DND-41 (cell line): Measurements from ENCODE around the gene ITIH5.

Experiments
- ATAC-seq: fragments of 200-7000 bp; cut with Tn5 transposase; 3 replicates; pipeline ENCODE4 v1.9.1; 2021; ENCODE audit warnings: low read depth; ENCODE audit not compliant: insufficient read depth
- DNase-seq: peaks from one replicate; pipeline ENCODE4 v3.0.0-alpha.2; 2020
- H2AFZ ChIP-seq: 2 replicates; pipeline ENCODE4 v1.6.0; 2012; ENCODE audit warnings: low read depth, low read length
- H3K27ac ChIP-seq: 2 replicates; pipeline ENCODE4 v1.5.1; 2012; ENCODE audit warnings: low read length, inconsistent platforms
- H3K27me3 ChIP-seq: fragments of 200-600 bp; sonication (generic); 2 replicates; pipeline ENCODE4 v1.6.0; 2012; ENCODE audit warnings: low read length, mild to moderate bottlenecking, inconsistent platforms; ENCODE audit not compliant: insufficient read depth, poor library complexity
- H3K36me3 ChIP-seq: 2 replicates; pipeline ENCODE4 v1.5.1; 2012; ENCODE audit warnings: low read length, inconsistent platforms; ENCODE audit not compliant: insufficient read depth
- H3K4me1 ChIP-seq: 2 replicates; pipeline ENCODE4 v1.5.1; 2012; ENCODE audit warnings: mild to moderate bottlenecking, low read length; ENCODE audit not compliant: insufficient read depth
- H3K4me2 ChIP-seq: 2 replicates; pipeline ENCODE4 v1.6.0; 2012; ENCODE audit warnings: mild to moderate bottlenecking, moderate library complexity, low read length, inconsistent platforms; ENCODE audit not compliant: insufficient read depth
- H3K4me3 ChIP-seq, 2 experiments: fragments of 200-600 bp in 1 of 2; shearing (Covaris generic) in 1 of 2; 2 replicates each; pipeline ENCODE4 v1.5.1; 2012 to 2016; ENCODE audit warnings: inconsistent platforms in 2 of 2, low read length in 2 of 2, mild to moderate bottlenecking in 2 of 2, low read depth in 1 of 2, moderate library complexity in 1 of 2
- H3K79me2 ChIP-seq: 2 replicates; pipeline ENCODE4 v1.6.0; 2012; ENCODE audit warnings: low read length, inconsistent platforms; ENCODE audit not compliant: insufficient read depth
- H3K9ac ChIP-seq: 2 replicates; pipeline ENCODE4 v1.6.0; 2012; ENCODE audit warnings: low read depth, mild to moderate bottlenecking, inconsistent platforms, low read length, moderate library complexity
- H3K9me3 ChIP-seq: 2 replicates; pipeline ENCODE4 v1.5.1; 2012; ENCODE audit warnings: low read length, moderate library complexity, mild to moderate bottlenecking, inconsistent platforms; ENCODE audit not compliant: insufficient read depth, severe bottlenecking
- H4K20me1 ChIP-seq: 2 replicates; pipeline ENCODE4 v1.6.0; 2012; ENCODE audit warnings: low read length; ENCODE audit not compliant: insufficient read depth
- CTCF ChIP-seq: IDR thresholded peaks from 2 replicates; pipeline ENCODE4 v1.5.1; 2012; ENCODE audit warnings: borderline replicate concordance, low read length, moderate library complexity, mild to moderate bottlenecking; ENCODE audit not compliant: poor library complexity, severe bottlenecking; ENCODE audit errors: extremely low read depth
- EZH2 ChIP-seq: IDR thresholded peaks from 3 replicates; pipeline ENCODE4 v1.6.1; 2012; ENCODE audit warnings: borderline replicate concordance, low read depth, mild to moderate bottlenecking, moderate library complexity, low read length, inconsistent platforms; ENCODE audit not compliant: severe bottlenecking

The ITIH5 gene

GRCh38 chr10:7647062-7647664 lies 19.6 kb downstream of the ITIH5 start:
- Histone ChIP-seq H2AFZ (no peak overlapping the region), H3K79me2 (no peaks in the 10 kb centered on the region), H3K36me3 (no peaks in the 10 kb centered on the region), H4K20me1 (no peaks in the 10 kb centered on the region), H3K27ac (no peak overlapping the region), H3K4me2 (no peak overlapping the region), H3K27me3 (no peaks in the 10 kb centered on the region), H3K9ac (no peak overlapping the region), H3K4me3 (no peak overlapping the region), H3K4me1 (no peaks in the 10 kb centered on the region), H3K9me3 (no peaks in the 10 kb centered on the region)
- DNase-seq (no peak), ATAC-seq (no peak)
- TF ChIP-seq CTCF (no peak), EZH2 (no peak)

GRCh38 chr10:7642491-7643011 lies 24.2 kb downstream of the ITIH5 start:
- TF ChIP-seq CTCF (no peak), EZH2 (no peak)
- H3K4me3 ChIP-seq, result no peak overlapping the region
- no peak overlapping the region for H3K9ac ChIP-seq
- H3K9me3 ChIP-seq, result no peaks in the 10 kb centered on the region
- no peaks in the 10 kb centered on the region for H3K79me2 ChIP-seq
- H3K4me1 ChIP-seq, result no peaks in the 10 kb centered on the region
- DNase-seq (no peak), ATAC-seq (no peak)
- no peaks in the 10 kb centered on the region for H3K36me3 ChIP-seq
- no peak overlapping the region for H3K4me2 ChIP-seq
- no peak overlapping the region for H2AFZ ChIP-seq
- no peaks in the 10 kb centered on the region for H3K27me3 ChIP-seq
- H3K27ac ChIP-seq, result no peak overlapping the region
- H4K20me1 ChIP-seq, result no peaks in the 10 kb centered on the region

- no peak for TF ChIP-seq EZH2
- no peak for TF ChIP-seq CTCF
- Histone ChIP-seq H3K36me3 (no peaks in the 10 kb centered on the region), H3K4me3 (no peak overlapping the region), H3K27ac (no peak overlapping the region), H4K20me1 (no peaks in the 10 kb centered on the region), H3K4me2 (no peak overlapping the region), H3K4me1 (no peaks in the 10 kb centered on the region), H3K9me3 (no peaks in the 10 kb centered on the region), H3K9ac (no peak overlapping the region), H3K27me3 (no peaks in the 10 kb centered on the region), H2AFZ (no peak overlapping the region), H3K79me2 (no peaks in the 10 kb centered on the region)
- ATAC-seq, result no peak
- no peak for DNase-seq
Observed at GRCh38 chr10:7635408-7636125, 31.2 kb downstream of the ITIH5 start.
